Brain microvascular endothelial cell (primary cell): ENCODE measurements around the gene THADA.
A peak's percentile ranks its signal among the peaks of the same experiment; 100 is the strongest.

ENCODE experiments used
- DNase-seq: peaks from one replicate; pipeline ENCODE4 v3.0.0-alpha.2; 2020
- H3K27ac ChIP-seq: fragments of 250-450 bp; sonication (Bioruptor Pico); 2 replicates; pipeline ENCODE4 v1.5.1; 2020; ENCODE audit warnings: mild to moderate bottlenecking, moderate library complexity
- H3K27me3 ChIP-seq: fragments of 250-450 bp; sonication (Bioruptor Pico); replicated peaks from 2 replicates; pipeline ENCODE4 v1.5.1; 2020; ENCODE audit warnings: mild to moderate bottlenecking
- H3K36me3 ChIP-seq: fragments of 250-450 bp; sonication (Bioruptor Pico); replicated peaks from 2 replicates; pipeline ENCODE4 v1.5.1; 2020; ENCODE audit warnings: mild to moderate bottlenecking
- H3K4me3 ChIP-seq: 2 replicates; pipeline ENCODE4 v1.5.1; 2011; ENCODE audit warnings: low read depth, mild to moderate bottlenecking, control low read depth, low read length, moderate library complexity
- in situ Hi-C: cut with HindIII; loops from 2 replicates; pipeline ENCODE4 v1.10.0; 2017; ENCODE audit warnings: low sequenced_read_pairs, low pct_ligation_motif_present
- TF ChIP-seq, protein P1 (sequence below): IDR thresholded peaks from 2 replicates; pipeline ENCODE4 v1.5.1; 2011; ENCODE audit warnings: low read depth, mild to moderate bottlenecking, moderate library complexity, low read length, control low read depth, inconsistent platforms; ENCODE audit errors: missing control alignments

The THADA gene

DNA sequence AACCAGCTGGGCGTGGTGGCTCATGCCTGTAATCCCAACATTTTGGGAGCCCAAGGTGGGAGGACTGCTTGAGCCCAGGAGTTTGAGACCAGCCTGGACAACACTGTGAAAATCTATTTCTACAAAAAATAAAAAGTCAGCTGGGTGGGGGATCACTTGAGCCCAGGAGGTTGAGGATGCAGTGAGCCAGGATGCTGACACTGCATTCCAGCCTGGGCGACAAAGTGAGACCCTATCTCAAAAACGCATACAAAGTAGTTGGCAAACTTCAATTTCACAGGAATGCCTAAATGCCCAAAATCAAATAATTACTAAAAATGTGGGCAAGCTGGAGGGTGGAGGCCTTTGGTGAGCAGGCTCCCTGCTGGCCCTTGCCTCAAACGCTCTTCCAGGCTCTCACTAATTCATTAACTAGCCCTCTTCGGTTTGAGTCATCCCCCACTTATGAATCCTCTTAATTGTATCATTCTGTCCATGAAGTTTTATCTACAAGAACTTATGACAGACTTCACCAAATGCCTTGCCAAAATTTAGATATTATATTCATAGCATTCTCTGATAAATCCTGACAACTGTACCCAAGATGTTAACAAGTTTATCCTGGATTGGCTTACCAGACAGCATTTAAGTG, 300.8 kb downstream of the THADA start:
- H3K36me3 ChIP-seq: no peaks in the 10 kb centered on the region
- in situ Hi-C loops: no loop called here
- H3K4me3 ChIP-seq: no peak overlapping the region
- no peak overlapping the region for H3K27ac ChIP-seq
- H3K27me3 ChIP-seq: no peaks in the 10 kb centered on the region
- no peak for DNase-seq
- TF ChIP-seq, protein P1, sequence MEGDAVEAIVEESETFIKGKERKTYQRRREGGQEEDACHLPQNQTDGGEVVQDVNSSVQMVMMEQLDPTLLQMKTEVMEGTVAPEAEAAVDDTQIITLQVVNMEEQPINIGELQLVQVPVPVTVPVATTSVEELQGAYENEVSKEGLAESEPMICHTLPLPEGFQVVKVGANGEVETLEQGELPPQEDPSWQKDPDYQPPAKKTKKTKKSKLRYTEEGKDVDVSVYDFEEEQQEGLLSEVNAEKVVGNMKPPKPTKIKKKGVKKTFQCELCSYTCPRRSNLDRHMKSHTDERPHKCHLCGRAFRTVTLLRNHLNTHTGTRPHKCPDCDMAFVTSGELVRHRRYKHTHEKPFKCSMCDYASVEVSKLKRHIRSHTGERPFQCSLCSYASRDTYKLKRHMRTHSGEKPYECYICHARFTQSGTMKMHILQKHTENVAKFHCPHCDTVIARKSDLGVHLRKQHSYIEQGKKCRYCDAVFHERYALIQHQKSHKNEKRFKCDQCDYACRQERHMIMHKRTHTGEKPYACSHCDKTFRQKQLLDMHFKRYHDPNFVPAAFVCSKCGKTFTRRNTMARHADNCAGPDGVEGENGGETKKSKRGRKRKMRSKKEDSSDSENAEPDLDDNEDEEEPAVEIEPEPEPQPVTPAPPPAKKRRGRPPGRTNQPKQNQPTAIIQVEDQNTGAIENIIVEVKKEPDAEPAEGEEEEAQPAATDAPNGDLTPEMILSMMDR: no peak

- no peaks in the 10 kb centered on the region for H3K36me3 ChIP-seq
- TF ChIP-seq, protein P1: no peak
- DNase-seq: peak; percentile 98
- no peaks in the 10 kb centered on the region for H3K27me3 ChIP-seq
- H3K4me3 ChIP-seq: no peak overlapping the region
- in situ Hi-C loops: no loop called here
- H3K27ac ChIP-seq: peak overlapping the region; percentile 58
Measured at GRCh38 chr2:43293744-43294695, 301.8 kb downstream of the THADA start.

DNA sequence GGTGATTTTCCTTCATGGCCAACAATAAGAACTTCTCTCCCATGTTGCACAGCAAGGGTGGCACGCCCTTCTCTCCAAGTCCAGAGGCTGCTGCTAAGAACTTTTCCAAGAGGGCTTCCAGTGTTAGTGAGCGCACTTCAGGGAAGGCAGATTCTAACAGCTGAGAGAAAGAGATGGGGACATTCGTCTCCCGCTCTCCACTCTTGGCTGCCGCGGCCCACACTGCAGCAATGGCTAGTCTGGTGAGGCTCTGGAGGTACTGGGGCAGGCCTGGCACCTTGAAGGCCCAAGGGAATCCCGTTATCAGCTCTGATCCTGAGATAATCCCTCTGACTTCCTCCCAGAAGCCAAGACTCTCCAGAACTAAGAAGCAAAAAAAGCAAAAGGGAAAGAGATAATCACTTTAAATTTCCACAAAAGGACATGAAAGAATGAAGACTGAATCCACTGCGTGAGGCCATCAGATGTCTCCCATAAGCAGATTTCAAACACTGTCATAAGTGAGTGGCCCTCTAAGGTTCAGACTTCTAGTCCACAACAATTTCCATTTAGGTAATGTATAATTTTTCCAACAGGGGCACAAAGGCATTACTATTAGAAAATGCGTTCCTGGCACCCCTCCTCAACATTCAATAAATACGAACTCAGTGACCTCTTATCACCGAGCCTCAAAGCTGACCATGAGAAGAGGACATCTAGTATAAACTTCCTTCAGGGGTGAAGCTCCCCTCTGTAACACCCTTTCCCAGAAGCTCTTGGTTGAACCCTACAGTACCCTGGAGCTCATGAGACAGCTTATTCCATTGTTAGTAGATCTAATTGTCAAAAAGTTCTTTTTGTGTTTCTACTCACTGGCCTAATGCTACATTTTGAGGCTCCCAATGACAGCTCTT, 302.7 kb downstream of the THADA start:
- TF ChIP-seq, protein P1: no peak
- H3K27ac ChIP-seq: peak overlapping the region; percentile 58
- in situ Hi-C loops: no loop called here
- H3K36me3 ChIP-seq: no peaks in the 10 kb centered on the region
- no peaks in the 10 kb centered on the region for H3K27me3 ChIP-seq
- no peak overlapping the region for H3K4me3 ChIP-seq
- no peak for DNase-seq

DNA sequence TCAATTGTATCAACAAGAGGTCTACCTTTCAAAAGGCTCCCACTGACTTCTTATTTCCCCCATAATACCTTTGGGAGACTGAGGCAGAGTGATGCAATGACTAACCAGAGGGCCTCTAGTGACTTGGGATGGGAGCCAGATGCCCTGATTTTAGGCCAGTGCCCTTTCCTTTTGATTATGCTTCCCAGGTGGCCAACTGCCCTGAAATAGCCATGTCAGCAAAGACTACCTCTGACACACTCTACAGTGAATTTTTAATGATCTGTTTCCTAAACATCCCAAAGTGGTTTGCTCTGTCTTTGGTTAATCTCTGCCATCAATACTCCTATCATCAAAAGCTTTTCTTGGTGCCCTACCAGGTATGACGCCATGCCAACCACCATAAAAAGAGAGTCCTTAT, 303.5 kb downstream of the THADA start:
- in situ Hi-C loops: no loop called here
- Histone ChIP-seq H3K27me3 (no peaks in the 10 kb centered on the region), H3K4me3 (no peak overlapping the region), H3K36me3 (no peaks in the 10 kb centered on the region), H3K27ac (no peak overlapping the region)
- TF ChIP-seq, protein P1: no peak
- no peak for DNase-seq

- Histone ChIP-seq H3K4me3 (no peak overlapping the region), H3K27me3 (no peaks in the 10 kb centered on the region), H3K36me3 (peaks cover 14% of the 10 kb centered on the region), H3K27ac (no peak overlapping the region)
- TF ChIP-seq, protein P1: no peak
- DNase-seq: no peak
- in situ Hi-C loops: no loop called here
Measured at GRCh38 chr2:43289331-43289730, 306.5 kb downstream of the THADA start.
